Lower lobe of right lung (tissue), 2 donors: Measurements from ENCODE around the gene SIMC1. TPM values are rescaled to one million over a fixed set of nuclear protein-coding genes. Genes with fewer than 3 reads are reported as not detected.
"Not testable (repeated sequence)": the region's sequence is repeated elsewhere in the genome, so short reads cannot be mapped to it uniquely, and the experiment has no call there.

Experiments used
- ATAC-seq, 2 donors: fragments of 200-7000 bp; cut with Tn5 transposase; one replicate each; pipeline ENCODE4 v1.9.1; 2020 to 2022; ENCODE audit warnings: mild to moderate bottlenecking in 2 of 2, moderate library complexity in 2 of 2
- DNase-seq: peaks from one replicate; pipeline ENCODE4 v3.0.0-alpha.2; 2020
- H3K27ac ChIP-seq: fragments of 200-600 bp; one replicate; pipeline ENCODE4 v1.8.0; 2022
- H3K27me3 ChIP-seq: fragments of 200-600 bp; one replicate; pipeline ENCODE4 v1.8.0; 2022; ENCODE audit warnings: low read depth
- H3K36me3 ChIP-seq: fragments of 200-600 bp; one replicate; pipeline ENCODE4 v1.8.0; 2022; ENCODE audit warnings: mild to moderate bottlenecking
- H3K4me1 ChIP-seq: fragments of 200-600 bp; one replicate; pipeline ENCODE4 v1.8.0; 2022
- H3K4me3 ChIP-seq: fragments of 200-600 bp; one replicate; pipeline ENCODE4 v1.8.0; 2022; ENCODE audit warnings: mild to moderate bottlenecking
- H3K9me3 ChIP-seq: fragments of 200-600 bp; one replicate; pipeline ENCODE4 v1.8.0; 2022
- intact Hi-C: fragments of 100-400 bp; cut with DNase I; formaldehyde crosslinking; loops from one replicate; pipeline ENCODE4 v1.11.0; 2022
- total RNA-seq: library from RNA; stranded (reverse); fragmentation: NEBNext Ultra II Directional; extraction: Animal tissue kit (Norgen Biotek cat#: 25700); gene quantifications from one replicate; pipeline ENCODE4 v1.2.1, GENCODE V29; 2021
- TF ChIP-seq, protein P1 (sequence below): fragments of 200-600 bp; IDR thresholded peaks from one replicate; pipeline ENCODE4 v1.8.0; 2022; ENCODE audit warnings: antibody characterized with exemption, mild to moderate bottlenecking
- donor health status: DM: no; HTN: yes; CAD: no; lungs with severe emphysema.

Gene SIMC1
- total RNA-seq, 1 donor from 2014 or later: 18.0 TPM

GRCh38 chr5:176289018-176289417, 50.8 kb downstream of the SIMC1 start:
- H3K27ac ChIP-seq, H3K36me3 ChIP-seq, ATAC-seq, H3K4me3 ChIP-seq, intact Hi-C loops, H3K4me1 ChIP-seq, H3K27me3 ChIP-seq, DNase-seq, H3K9me3 ChIP-seq: not testable (repeated sequence)

DNA sequence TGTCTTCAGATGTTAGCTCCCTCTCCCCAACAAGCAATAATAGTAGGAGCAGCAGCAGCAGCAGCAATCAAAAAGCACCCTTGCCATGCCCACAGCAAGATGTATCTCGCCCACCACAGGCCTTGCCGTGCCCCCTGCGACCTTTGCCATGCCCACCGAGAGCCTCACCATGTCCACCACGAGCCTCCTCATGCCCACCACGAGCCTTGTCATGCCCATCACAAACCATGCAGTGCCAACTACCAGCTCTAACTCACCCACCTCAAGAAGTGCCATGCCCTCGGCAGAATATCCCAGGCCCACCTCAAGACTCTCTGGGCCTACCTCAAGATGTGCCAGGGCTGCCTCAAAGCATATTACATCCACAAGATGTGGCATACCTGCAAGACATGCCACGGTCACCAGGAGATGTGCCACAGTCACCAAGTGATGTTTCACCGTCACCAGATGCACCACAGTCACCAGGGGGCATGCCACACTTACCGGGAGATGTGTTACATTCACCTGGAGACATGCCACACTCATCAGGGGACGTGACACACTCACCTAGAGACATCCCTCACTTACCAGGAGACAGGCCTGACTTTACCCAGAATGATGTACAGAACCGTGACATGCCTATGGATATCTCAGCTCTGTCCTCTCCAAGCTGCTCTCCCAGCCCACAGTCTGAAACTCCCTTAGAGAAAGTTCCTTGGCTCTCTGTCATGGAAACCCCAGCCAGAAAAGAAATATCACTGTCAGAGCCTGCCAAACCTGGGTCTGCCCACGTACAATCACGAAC, 52.0 kb downstream of the SIMC1 start:
- H3K27me3 ChIP-seq, H3K36me3 ChIP-seq, H3K4me1 ChIP-seq, intact Hi-C loops, H3K9me3 ChIP-seq, DNase-seq, H3K4me3 ChIP-seq, H3K27ac ChIP-seq: not testable (repeated sequence)
- ATAC-seq: peak in 1 of 2 donors; percentile 19

GRCh38 chr5:176305356-176305755, 67.1 kb downstream of the SIMC1 start:
- H3K36me3 ChIP-seq: peaks cover 13% of the 10 kb centered on the region
- DNase-seq, intact Hi-C loops, ATAC-seq, H3K27ac ChIP-seq, H3K9me3 ChIP-seq, H3K4me3 ChIP-seq, H3K4me1 ChIP-seq, H3K27me3 ChIP-seq: not testable (repeated sequence)

GRCh38 chr5:176317534-176318374, 79.5 kb downstream of the SIMC1 start:
- TF ChIP-seq, protein P1, sequence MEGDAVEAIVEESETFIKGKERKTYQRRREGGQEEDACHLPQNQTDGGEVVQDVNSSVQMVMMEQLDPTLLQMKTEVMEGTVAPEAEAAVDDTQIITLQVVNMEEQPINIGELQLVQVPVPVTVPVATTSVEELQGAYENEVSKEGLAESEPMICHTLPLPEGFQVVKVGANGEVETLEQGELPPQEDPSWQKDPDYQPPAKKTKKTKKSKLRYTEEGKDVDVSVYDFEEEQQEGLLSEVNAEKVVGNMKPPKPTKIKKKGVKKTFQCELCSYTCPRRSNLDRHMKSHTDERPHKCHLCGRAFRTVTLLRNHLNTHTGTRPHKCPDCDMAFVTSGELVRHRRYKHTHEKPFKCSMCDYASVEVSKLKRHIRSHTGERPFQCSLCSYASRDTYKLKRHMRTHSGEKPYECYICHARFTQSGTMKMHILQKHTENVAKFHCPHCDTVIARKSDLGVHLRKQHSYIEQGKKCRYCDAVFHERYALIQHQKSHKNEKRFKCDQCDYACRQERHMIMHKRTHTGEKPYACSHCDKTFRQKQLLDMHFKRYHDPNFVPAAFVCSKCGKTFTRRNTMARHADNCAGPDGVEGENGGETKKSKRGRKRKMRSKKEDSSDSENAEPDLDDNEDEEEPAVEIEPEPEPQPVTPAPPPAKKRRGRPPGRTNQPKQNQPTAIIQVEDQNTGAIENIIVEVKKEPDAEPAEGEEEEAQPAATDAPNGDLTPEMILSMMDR: no peak
- DNase-seq (no peak), ATAC-seq (peak in 1 of 2 donors; percentile 40)
- peaks cover 39% of the 10 kb centered on the region for H3K36me3 ChIP-seq
- H3K27ac ChIP-seq: no peak overlapping the region
- H3K4me3 ChIP-seq: no peak overlapping the region
- no peaks in the 10 kb centered on the region for H3K4me1 ChIP-seq
- intact Hi-C loops: no loop called here
- no peaks in the 10 kb centered on the region for H3K9me3 ChIP-seq
- no peaks in the 10 kb centered on the region for H3K27me3 ChIP-seq

DNA sequence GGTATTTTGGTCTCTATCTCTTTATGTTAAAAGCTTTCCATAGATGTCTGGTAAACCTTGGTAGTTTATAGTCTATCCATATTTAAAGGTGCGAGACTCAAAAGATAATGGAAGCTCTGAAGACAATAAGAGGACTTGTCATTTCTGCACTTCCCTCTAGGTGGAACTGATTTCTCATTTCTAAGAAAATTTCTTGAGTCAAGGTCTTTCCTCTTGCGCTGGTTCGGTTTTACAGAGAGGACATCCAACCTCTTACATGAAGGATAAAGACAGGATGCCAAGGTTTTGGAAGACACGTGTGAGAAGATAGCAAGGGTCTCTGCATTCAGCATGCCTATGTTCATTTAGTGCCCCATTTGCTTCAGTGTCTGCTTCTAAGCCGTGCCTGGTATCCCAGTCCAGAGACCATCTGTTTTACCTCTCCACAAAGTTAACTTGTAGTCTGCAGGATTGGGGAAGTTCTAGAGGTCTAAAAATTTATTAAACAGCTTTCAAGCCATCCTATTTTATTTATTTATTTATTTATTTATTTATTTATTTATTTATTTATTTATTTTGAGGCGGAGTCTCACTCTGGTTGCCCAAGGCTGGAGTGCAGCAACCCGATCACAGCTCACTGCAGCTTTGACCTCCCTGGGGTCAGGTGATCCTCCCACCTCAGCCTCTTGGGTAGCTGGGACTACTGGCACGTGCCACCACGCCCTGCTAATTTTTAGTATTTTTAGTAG, 81.8 kb downstream of the SIMC1 start:
- DNase-seq (no peak), ATAC-seq (no peak)

GRCh38 chr5:176320577-176320976, 82.4 kb downstream of the SIMC1 start:
- H3K4me1 ChIP-seq: no peaks in the 10 kb centered on the region

More for the DNA sequence above, 81.8 kb downstream of the SIMC1 start:
- no peak overlapping the region for H3K4me3 ChIP-seq
- intact Hi-C loops: no loop called here
- H3K9me3 ChIP-seq: no peaks in the 10 kb centered on the region
- TF ChIP-seq, protein P1: no peak
- H3K4me1 ChIP-seq: no peaks in the 10 kb centered on the region
- H3K36me3 ChIP-seq: peaks cover 43% of the 10 kb centered on the region
- no peaks in the 10 kb centered on the region for H3K27me3 ChIP-seq
- no peak overlapping the region for H3K27ac ChIP-seq

More at GRCh38 chr5:176320577-176320976, 82.4 kb downstream of the SIMC1 start:
- Histone ChIP-seq H3K27ac (no peak overlapping the region), H3K36me3 (peaks cover 40% of the 10 kb centered on the region), H3K27me3 (no peaks in the 10 kb centered on the region), H3K9me3 (no peaks in the 10 kb centered on the region), H3K4me3 (no peak overlapping the region)
- no peak for DNase-seq
- ATAC-seq: no peak
- TF ChIP-seq, protein P1: no peak
- intact Hi-C loops: no loop called here
